ENCODE measurements around the gene HES5. TPM values are rescaled to one million over a fixed set of nuclear protein-coding genes. Genes with fewer than 3 reads are reported as not detected.
A peak's percentile ranks its signal among the peaks of the same experiment; 100 is the strongest.

Gene HES5
- polyA plus RNA-seq, 1 of the 3 experiments (the other 2 are of a cell fraction), result 0.03 TPM

- CTCF ChIA-PET, result interaction anchor here (0.8 to 5.1 kb wide), 12 partner anchors 13 to 131 kb away, joined by 3 to 53 read pairs (median 7); partner anchors contain the start of gene HES5
- DNase-seq, result no peak
Observed at GRCh38 chr1:2544875-2545640, 15.0 kb upstream of the HES5 start.

More at GRCh38 chr1:2544875-2545640, 15.0 kb upstream of the HES5 start:
- H4K20me1 ChIP-seq (ENCODE audit: insufficient read depth), result no peaks in the 10 kb centered on the region
- POLR2A ChIA-PET, result interaction anchor here (0.6 to 3.6 kb wide), 9 partner anchors 11 to 85 kb away, joined by 3 to 24 read pairs (median 6); partner anchors contain the start of genes PANK4 and PLCH2
- TF ChIP-seq CHD2 (IDR thresholded peaks at IDR 0.05; ENCODE audit: low read length, partially characterized antibody) (no peak), ZBTB33 (IDR thresholded peaks at IDR 0.05; ENCODE audit: borderline replicate concordance, low read depth) (no peak), TEAD4 (IDR thresholded peaks at IDR 0.05; ENCODE audit: borderline replicate concordance, insufficient read depth) (no peak), MEF2A (IDR thresholded peaks at IDR 0.05; ENCODE audit: borderline replicate concordance, low read depth) (no peak), NFIC (IDR thresholded peaks at IDR 0.05; ENCODE audit: borderline replicate concordance) (no peak), GABPA (IDR thresholded peaks at IDR 0.05; ENCODE audit: low read depth) (no peak), RAD21 (IDR thresholded peaks at IDR 0.05; ENCODE audit: low read length) (no peak), PBX3 (IDR thresholded peaks at IDR 0.05) (no peak)
- TF ChIP-seq, protein P1, sequence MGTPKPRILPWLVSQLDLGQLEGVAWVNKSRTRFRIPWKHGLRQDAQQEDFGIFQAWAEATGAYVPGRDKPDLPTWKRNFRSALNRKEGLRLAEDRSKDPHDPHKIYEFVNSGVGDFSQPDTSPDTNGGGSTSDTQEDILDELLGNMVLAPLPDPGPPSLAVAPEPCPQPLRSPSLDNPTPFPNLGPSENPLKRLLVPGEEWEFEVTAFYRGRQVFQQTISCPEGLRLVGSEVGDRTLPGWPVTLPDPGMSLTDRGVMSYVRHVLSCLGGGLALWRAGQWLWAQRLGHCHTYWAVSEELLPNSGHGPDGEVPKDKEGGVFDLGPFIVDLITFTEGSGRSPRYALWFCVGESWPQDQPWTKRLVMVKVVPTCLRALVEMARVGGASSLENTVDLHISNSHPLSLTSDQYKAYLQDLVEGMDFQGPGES (IDR thresholded peaks at IDR 0.05; ENCODE audit: low read depth, low read length), result no peak
- peaks cover 0 to 56% of the 10 kb centered on the region in 2 experiments; a peak in 1 of 4 replicates for H3K4me1 ChIP-seq (ENCODE audit: control insufficient read depth in 1 of 2, insufficient read depth in 2 of 2, low read depth in 1 of 2, low read length in 1 of 2)
- H3K27ac ChIP-seq (ENCODE audit: low read depth in 2 of 2, low read length in 1 of 2), result peak overlapping the region in 1 of 2 experiments; percentile 97; a peak in 2 of 4 replicates
- H3K9ac ChIP-seq, result no peak overlapping the region
- no peaks in the 10 kb centered on the region for H3K27me3 ChIP-seq (ENCODE audit: insufficient read depth)
- no peaks in the 10 kb centered on the region for H3K9me3 ChIP-seq
- H2AFZ ChIP-seq (ENCODE audit: low read depth), result no peak overlapping the region
- no peaks in the 10 kb centered on the region for H3K36me3 ChIP-seq (replicated peaks in 1 of 2; ENCODE audit: control insufficient read depth in 1 of 2, insufficient read depth in 2 of 2, low read length in 1 of 2)
- H3F3A ChIP-seq (replicated peaks; ENCODE audit: insufficient read depth), result no peaks in the 10 kb centered on the region
- no peak overlapping the region for H3K4me3 ChIP-seq (ENCODE audit: low read depth in 2 of 2, low read length in 1 of 2)
- no CpG with 5 or more reads among the region's 19 CpGs for WGBS (ENCODE audit: low lambda C conversion rate)
- no peak overlapping the region for H3K4me2 ChIP-seq
- no peaks in the 10 kb centered on the region for H3K79me2 ChIP-seq (ENCODE audit: insufficient read depth)
- no peaks in the 10 kb centered on the region for H3K9me2 ChIP-seq

All from SK-N-SH (cell line).